ENCODE results near the gene COL18A1.
A peak's percentile ranks its signal among the peaks of the same experiment; 100 is the strongest.
"Not testable (repeated sequence)": the region's sequence is repeated elsewhere in the genome, so short reads cannot be mapped to it uniquely, and the experiment has no call there.

Gene COL18A1

DNA sequence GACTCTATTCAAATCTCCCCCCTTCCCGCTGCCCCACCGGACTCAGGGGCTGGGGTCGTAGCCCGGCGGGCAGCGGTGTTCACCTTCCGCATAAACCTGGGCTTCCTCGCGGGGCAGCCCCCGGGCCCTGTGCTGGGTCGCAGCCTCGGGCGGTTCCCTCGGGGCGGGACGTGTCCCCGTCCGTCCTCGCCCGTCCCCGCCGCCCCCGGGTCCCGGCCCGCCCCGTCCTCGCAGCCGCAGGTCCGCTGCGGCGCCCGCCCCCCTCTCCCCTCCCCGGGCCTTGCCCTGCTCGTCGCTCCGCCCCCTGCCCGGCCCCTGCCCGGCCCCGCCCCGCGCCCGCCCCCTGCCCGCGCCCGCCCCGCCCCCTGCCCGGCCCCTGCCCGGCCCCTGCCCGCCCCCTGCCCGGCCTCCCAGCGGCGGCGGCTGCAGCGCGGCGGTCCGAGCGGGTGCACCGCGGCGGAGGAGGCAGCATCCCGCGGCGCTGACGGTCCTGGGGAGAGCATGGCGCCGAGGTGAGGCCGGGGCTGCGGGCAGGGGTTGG lies at the start of gene COL18A1:
Gene COL18A1, plus strand, starts transcription at position 436 of the 541 bp plus-strand sequence. Its CDS starts 66 bp downstream, at position 502.
- peak in 1 of 2 donors; percentile 44 for DNase-seq (ENCODE audit: low read depth in 1 of 2, low spot score in 1 of 2)

DNA sequence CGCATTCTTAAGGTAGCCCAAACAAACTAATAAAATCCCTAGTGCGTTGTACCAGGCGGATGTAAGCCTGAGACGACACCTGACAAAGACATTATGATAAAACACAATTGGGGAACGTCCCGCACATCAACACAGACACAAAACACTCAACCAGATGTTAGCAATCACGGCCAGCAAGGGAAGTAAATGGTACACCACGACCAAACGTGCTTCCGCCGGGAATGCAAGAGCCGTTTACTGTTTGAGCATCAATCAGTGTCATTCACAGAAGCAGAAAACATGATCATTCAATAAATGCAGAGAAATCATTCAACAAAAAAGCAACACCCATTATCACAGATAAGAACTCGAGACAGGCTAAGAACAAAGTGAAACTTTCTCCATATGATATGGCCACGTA lies 49.4 kb upstream of the COL18A1 start:
- no peak for DNase-seq (ENCODE audit: low read depth in 1 of 2, low spot score in 1 of 2)

GRCh38 chr21:45356251-45356650 lies 48.7 kb upstream of the COL18A1 start:
- DNase-seq (ENCODE audit: low read depth in 1 of 2, low spot score in 1 of 2), result no peak

DNA sequence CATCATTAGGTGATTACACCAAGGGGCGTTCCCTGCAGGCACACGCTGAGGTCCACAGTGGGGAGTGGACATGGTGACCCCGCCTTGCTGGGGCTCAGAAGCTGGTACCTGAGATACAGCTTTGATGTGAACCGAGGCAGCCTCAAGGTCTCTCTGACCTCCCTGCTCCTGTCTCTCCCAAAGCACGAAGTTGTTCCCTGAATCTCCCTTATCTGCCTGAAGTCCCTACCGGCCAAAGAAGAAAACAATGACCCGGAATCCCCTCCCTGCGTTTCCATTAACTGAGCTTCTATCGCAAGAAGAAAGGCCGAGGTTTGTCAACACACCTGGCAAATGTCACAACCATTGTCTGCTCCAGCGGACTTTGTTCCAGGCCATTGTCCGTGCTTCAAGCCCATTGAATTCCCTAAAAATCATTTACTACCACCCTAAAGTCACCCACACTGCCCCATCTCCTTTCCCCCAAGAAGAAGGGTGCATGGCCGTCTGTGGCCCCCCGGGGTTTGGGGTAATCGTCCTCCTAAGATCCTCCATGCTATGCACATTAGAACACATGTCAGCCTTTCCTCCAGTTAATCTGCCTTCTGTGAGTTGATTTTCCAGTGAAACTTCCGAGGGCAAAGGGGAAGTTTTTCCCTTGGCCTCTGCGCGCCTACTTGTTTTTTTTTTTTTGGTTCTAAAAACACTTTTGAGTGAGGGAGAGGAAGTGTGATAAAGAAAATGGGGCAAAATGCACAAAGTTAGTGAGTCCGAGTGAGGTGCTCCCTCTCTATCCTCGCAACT lies 48.1 kb upstream of the COL18A1 start:
- DNase-seq (ENCODE audit: low read depth in 1 of 2, low spot score in 1 of 2), result no peak

- DNase-seq (ENCODE audit: low read depth in 1 of 2, low spot score in 1 of 2), result no peak
These were observed 47.3 kb upstream of the COL18A1 start for GRCh38 chr21:45357436-45358260.

DNA sequence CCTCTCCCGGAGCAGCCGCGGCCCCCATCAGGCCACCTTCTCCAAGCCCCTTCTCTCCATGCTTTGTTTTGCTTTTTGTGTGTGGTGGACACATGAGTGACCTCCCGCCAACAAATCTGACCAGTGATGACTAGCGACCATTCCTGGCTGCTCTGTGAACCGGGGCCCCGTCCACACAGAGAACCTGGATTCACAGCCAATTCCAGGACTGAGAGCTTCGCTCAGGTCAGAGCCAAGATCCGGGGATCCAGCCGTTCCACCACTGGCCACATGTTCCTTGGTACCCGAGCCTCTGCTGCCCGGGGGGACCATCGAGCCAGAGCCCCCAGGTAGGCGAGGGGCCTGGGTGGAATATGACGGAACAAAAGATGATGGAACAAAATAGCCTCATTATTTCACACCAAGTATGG lies 46.7 kb upstream of the COL18A1 start:
- no peak for DNase-seq (ENCODE audit: low read depth in 1 of 2, low spot score in 1 of 2)

DNA sequence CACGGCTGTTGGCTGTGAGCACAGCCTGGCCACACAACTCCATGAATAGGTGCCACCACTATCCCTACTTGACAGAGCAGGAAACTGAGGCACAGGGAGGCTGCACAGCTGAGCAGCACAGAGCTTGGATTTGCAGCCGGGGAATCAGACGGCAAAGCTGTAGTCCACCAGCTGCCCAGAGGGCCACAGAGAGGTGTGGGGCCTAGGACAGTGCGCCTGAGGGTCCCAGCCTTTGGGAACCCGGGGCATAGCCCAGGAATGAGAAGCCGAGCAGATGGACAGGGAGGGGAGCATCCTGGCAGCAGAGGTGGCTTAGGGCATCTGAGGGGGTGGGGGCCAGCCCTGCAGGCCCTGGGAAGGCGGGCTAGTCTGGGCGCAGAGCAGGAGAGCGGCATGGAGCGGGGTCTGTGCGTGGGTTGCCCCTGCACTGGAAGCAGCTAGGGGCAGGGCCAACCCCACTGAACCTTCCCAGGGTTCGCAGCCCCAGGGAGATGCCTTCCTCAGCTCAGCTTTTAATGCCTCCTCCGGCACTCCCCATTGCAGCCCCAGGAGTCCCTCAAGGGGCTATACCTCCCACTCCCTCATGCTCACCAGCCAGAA lies 46.2 kb upstream of the COL18A1 start:
- no peak for DNase-seq (ENCODE audit: low read depth in 1 of 2, low spot score in 1 of 2)

GRCh38 chr21:45359451-45360217 lies 45.3 kb upstream of the COL18A1 start:
- no peak for DNase-seq (ENCODE audit: low read depth in 1 of 2, low spot score in 1 of 2)

DNA sequence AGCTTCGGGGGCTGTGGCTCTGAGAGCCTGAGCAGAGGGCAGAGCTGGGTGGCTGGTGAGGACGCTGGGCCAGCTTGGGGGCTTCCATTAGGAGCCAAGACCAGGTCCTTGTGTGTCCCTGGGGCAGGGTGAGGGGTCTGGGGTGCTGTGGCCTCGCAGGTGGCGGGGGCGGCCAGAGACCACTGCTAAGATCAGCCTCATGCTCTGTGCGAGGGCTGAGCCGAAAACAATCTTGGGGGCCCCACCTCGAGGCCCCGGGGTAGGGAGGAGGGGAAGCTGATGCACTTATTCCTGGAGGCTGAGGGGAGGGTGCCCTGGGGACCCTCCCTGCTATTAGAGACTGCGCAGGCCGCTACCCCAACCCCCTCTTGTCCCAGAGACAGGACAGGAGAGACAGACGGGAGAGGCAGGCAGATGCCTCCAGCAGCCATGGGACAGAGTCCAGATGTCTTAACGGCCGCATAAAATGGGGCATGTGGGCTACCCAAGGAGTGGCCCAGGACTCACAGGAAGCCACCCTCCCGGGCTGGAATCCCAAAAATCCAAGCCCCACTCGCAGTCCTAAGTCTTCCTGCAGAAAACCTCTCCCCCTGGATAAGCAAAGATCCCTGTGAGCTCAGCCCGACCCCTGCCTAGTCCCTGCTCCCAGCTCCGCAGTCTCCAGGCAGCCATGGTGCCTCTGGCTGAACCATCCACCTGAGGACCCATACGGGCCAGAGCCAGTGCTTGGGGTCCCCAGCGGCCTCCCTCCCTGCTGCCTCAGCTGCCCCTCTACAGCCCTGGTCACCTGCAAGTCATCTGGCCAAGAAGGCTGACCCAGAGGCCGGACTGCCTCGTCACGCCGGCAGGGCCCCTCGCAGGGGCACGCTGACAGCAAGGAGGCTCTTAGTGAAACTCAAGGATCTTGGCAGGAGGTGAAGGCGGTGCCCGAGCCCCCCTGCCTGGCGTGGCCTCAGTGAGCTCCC lies 43.6 kb upstream of the COL18A1 start:
- no peak for DNase-seq (ENCODE audit: low read depth in 1 of 2, low spot score in 1 of 2)

DNA sequence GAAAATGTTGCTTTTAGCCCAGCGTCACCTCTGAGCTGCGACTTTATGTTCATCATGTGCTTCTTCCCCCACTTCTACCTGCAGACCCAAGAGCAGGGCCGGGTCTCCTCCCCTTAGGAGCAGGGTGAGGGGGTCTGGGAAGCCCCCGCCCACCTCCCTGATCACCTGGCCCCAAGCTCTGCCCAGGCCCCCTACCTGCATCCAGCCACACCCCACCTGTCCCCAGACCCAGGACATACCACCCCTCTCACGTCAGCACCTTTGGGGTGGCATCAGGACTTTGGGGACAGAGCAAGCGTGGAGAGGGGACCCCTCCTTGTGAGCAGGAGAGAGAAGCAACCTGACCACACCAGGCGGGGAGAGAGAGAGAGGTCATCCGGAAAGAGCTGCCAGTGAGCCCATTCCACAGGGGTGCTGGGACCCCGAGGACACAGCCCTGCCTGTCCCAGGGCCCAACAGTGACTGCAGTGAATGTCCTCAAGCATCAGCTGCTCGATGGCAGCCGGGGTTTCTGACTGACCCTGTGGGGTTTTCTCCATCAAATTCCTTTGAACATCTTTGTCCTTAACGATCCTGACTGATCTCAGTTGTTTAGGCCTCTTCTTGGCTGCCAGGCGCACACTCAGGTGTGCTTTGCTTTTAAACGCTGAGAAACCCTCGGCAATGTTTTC lies 42.8 kb upstream of the COL18A1 start:
- DNase-seq (ENCODE audit: low read depth in 1 of 2, low spot score in 1 of 2), result no peak

GRCh38 chr21:45362748-45363145 lies 42.2 kb upstream of the COL18A1 start:
- DNase-seq (ENCODE audit: low read depth in 1 of 2, low spot score in 1 of 2), result no peak

DNA sequence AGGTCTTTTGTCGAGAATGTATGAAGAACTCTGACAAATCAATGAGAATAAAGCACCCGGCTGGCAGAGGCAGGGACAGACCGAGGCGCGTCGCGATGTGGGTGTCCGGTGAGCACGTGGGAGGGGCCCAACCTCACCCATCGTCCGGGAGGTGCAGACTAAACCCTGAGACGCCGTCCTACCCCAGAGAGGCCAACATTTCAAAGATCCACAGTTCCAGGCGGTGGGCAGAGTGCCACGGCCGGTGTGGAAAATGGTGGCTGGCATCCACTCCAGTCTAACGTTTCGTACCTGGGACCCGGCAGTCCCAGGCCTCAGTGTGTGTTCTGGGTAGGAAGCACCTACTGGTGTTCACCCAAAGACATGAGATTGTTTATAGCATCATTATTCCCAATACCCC lies 41.7 kb upstream of the COL18A1 start:
- DNase-seq (ENCODE audit: low read depth in 1 of 2, low spot score in 1 of 2), result not testable (repeated sequence)

- DNase-seq (ENCODE audit: low read depth in 1 of 2, low spot score in 1 of 2), result peak in 1 of 2 donors; percentile 10
These were observed 41.0 kb upstream of the COL18A1 start for GRCh38 chr21:45363921-45364467.

GRCh38 chr21:45364468-45365185 lies 40.3 kb upstream of the COL18A1 start:
- DNase-seq (ENCODE audit: low read depth in 1 of 2, low spot score in 1 of 2), result no peak

- no peak for DNase-seq (ENCODE audit: low read depth in 1 of 2, low spot score in 1 of 2)
These were observed 39.8 kb upstream of the COL18A1 start for GRCh38 chr21:45365186-45365607.

DNA sequence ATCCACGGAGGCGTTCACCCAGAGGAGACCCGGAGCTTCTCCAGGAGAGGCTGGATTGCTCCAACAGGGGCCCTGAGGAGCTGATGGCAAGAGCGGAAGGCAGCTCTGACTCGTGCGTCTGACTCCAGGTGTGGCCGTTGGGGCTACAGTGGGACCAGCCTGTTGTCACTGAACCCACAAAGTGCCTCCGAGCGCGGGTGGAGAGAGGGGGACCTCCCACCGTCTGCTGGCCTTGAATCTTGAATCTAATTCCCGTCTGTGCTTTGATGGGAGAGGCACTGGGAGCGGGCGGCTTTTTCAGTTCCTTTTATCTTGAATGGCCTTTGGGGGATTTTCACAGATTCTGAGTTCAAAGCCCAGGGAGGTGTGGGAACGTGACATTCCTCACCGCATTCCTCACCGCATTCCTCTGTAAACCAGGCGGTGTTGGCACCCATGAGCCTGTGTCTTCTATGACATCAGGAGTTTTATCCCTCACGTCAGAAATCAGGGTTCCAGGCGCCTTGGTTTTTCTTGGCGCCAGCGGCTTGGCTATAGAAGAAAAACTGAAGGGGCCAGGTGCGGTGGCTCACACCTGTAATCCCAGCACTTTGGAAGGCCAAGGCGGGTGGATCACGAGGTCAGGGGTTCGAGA lies 39.2 kb upstream of the COL18A1 start:
- DNase-seq (ENCODE audit: low read depth in 1 of 2, low spot score in 1 of 2), result no peak

- DNase-seq (ENCODE audit: low read depth in 1 of 2, low spot score in 1 of 2), result no peak
These were observed 38.5 kb upstream of the COL18A1 start for GRCh38 chr21:45366476-45366875.

GRCh38 chr21:45366931-45367401 lies 38.0 kb upstream of the COL18A1 start:
- no peak for DNase-seq (ENCODE audit: low read depth in 1 of 2, low spot score in 1 of 2)

Data from stimulated activated CD4-positive, alpha-beta T cell treated with anti-CD3 and anti-CD28 coated beads, Interleukin-15, amount 100 ng/mL, for 1 hour (primary cell).